GM12874 (cell line): ENCODE measurements around the gene MRNIP.

Experiments used
- CTCF ChIP-seq: IDR thresholded peaks from 2 replicates; pipeline ENCODE4 v1.5.1; 2011; ENCODE audit warnings: low read depth, mild to moderate bottlenecking, control low read depth, low read length, moderate library complexity; ENCODE audit not compliant: insufficient read depth

Gene MRNIP

DNA sequence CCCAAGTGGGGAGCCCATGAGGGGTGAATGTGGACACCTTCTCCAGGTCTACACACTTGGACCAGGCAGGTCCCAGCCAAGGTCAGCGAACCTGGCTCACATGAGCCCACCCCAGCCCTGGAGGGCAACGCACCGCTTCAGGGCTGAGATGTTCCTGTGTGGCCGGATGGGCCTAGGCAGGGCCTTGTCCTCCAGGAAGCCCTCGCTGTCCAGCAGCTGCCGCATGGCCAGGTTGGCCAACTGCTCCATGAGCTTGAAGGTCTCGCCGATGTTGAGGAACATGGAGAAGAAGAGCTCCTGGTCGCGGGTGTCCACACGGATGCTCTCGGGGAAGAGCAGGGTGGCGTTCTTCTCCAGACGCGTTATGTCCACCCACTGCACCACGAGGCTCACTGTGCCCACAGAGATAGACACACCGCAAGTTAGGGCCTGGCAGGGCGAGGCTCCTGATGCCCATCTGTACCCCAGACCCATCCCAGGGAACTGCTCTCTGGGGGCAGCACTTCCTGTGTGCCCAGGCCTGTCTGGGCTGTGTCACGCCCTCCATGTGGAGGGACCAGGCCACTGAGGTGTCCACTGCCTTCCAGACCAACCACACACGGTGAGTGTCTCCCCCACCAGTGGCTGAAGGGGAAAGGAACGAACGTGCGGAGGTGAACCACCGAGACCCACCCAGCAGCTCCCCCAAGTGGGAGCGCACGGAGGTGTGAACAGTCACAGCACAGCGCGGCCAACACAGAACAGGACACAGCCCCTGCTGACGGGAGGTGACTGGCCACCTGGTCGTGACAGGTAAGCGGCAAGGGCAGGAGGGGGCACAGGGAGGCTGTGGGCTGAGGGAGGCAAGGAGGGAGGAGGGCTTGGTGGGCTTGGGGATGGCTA, 34.7 kb upstream of the MRNIP start:
- TF ChIP-seq CTCF: no peak

- no peak for TF ChIP-seq CTCF
Observed at GRCh38 chr5:179892255-179892654, 33.6 kb upstream of the MRNIP start.

GRCh38 chr5:179890751-179891682, 32.4 kb upstream of the MRNIP start:
- no peak for TF ChIP-seq CTCF

DNA sequence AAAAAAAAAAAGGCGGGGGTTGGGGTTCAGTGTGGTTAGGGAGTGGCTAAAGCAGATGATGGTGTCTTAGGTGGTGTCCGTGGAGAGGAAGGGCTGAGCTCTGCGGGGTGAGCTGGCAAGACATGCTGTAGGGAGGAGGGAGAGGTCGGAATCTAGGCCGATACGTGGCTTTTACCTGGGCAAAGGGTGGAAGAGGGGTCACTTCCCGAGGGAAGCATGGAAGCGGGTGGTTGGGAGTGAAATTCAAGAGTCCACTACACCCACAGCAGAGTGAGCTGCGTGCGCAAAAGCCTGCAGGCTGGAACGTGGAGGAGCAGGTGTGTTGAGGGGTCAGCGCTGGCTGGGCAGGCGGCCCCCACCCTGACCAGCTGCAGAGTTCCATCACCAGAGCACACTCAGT, 31.3 kb upstream of the MRNIP start:
- TF ChIP-seq CTCF: no peak

DNA sequence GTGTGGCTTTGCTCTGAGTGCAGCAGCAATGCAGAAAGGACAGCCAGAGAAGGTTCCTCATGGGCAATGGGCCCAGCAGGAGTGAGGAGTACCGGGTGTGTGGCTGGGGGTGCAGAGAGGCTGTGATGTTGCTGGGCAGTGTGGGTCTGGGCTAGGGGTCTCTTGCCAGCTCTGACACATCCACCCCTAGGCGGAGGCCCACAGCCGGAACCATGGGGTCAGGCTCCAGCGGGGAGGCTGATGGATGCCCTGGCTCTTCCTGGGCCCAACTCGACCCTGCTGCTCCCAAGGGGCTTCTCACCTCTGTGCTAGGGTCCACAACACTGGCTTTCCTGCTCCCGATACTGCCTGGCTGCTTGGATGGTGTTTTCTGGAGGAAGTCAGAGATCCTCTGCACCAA, 29.2 kb upstream of the MRNIP start:
- TF ChIP-seq CTCF: no peak

DNA sequence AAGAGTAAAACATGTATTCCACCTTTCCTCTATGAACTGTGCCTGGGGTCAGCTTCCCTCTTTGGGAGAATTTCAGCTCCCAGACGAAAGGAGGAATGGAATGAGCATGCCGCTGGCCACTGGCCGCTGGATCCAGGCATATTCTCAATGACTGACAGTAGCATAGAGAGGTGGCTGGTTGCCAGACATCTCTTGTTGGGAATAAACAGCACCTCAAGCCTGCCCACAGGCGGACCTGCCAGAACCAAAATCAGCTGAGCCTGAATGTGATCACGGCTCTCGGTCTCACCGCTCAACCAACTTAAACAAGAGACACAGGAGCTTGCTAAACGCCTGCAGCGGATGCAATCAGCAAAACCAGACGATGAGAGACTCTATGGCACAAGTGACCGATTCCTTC, 28.5 kb upstream of the MRNIP start:
- TF ChIP-seq CTCF: no peak

DNA sequence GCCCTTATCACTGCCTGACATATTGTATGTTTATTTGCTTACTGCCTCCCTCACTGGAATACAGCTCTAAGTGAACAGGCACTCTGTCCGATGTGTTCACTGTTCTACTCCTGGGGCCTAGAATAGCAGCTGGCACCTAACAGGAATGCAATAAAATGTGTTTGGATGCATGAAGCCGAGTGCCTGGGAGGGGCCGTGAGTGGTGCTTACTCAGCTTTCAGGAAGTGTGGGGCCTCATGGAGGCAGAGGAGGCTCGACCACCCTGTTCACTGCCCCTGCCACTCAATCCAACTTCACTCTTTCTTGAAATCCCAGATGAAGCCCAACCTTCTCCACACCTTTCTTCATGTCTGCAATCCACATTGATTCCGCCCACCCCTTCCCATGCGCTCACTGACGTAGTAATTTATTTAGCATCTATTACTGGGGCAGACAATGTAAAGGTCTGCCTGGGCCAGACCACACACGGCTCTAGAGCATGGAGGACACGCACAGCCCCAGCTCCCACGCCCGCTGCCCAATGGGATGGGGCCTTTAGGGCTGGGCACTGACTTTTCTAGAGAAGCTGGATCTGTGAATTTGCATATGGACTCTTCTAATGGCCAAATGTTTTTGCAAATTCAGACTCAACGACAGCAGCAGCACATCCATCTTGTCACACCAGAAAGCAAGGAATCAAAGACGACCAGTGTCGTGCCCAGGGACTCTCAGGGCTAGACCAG, 27.7 kb upstream of the MRNIP start:
- TF ChIP-seq CTCF: no peak
